Lung (tissue), 12 donors: ENCODE data around the gene KRTAP4-1. TPM values are rescaled to one million over a fixed set of nuclear protein-coding genes. Genes with fewer than 3 reads are reported as not detected.

Experiments used
- ATAC-seq: fragments of 200-7000 bp; cut with Tn5 transposase; one replicate; pipeline ENCODE4 v1.9.1; 2020; ENCODE audit warnings: moderate number of reproducible peaks; ENCODE audit not compliant: insufficient read depth, low FRiP score
- DNase-seq, 3 donors: peaks; one replicate each; pipeline ENCODE4 v3.0.0-alpha.2; 2013 to 2017
- H3K27ac ChIP-seq, 2 donors: one replicate each; pipeline ENCODE4 v1.5.1; 2013; ENCODE audit warnings: mild to moderate bottlenecking in 2 of 2, moderate library complexity in 2 of 2, control low read depth in 1 of 2, inconsistent platforms in 1 of 2, low read depth in 1 of 2, low read length in 1 of 2
- H3K27me3 ChIP-seq, 3 donors: one replicate each; pipeline ENCODE4 v1.5.1; 2013; ENCODE audit warnings: low read length in 2 of 3; ENCODE audit not compliant: control insufficient read depth in 3 of 3, insufficient read depth in 3 of 3
- H3K36me3 ChIP-seq, 4 donors: one replicate each; pipeline ENCODE4 v1.5.1; 2013; ENCODE audit warnings: low read length in 4 of 4, mild to moderate bottlenecking in 1 of 4, moderate library complexity in 1 of 4; ENCODE audit not compliant: control insufficient read depth in 4 of 4, insufficient read depth in 4 of 4
- H3K4me1 ChIP-seq, 5 donors: one replicate each; pipeline ENCODE4 v1.5.1; 2013; ENCODE audit warnings: low read length in 5 of 5, mild to moderate bottlenecking in 2 of 5, moderate library complexity in 1 of 5; ENCODE audit not compliant: control insufficient read depth in 5 of 5, insufficient read depth in 5 of 5
- H3K4me3 ChIP-seq: one replicate; pipeline ENCODE4 v1.5.1; 2013; ENCODE audit warnings: mild to moderate bottlenecking, control low read depth, moderate library complexity
- H3K9ac ChIP-seq, 2 donors: one replicate each; pipeline ENCODE4 v1.5.1; 2013; ENCODE audit warnings: low read length in 2 of 2, control low read depth in 1 of 2; ENCODE audit not compliant: insufficient read depth in 1 of 2
- H3K9me3 ChIP-seq, 4 donors: one replicate each; pipeline ENCODE4 v1.5.1; 2013; ENCODE audit warnings: low read length in 3 of 4, mild to moderate bottlenecking in 1 of 4, moderate library complexity in 1 of 4; ENCODE audit not compliant: control insufficient read depth in 4 of 4, insufficient read depth in 3 of 4
- WGBS, 2 donors: extraction: QIAGEN DNeasy Blood & Tissue Kit; methylation state at CpG; one replicate each; pipeline ENCODE4 v1.1.7; 2013; 5-methylcytosine and 5-hydroxymethylcytosine counted together
- polyA plus RNA-seq, 2 donors: library from polyadenylated mRNA; stranded (reverse); fragments of 200-250 nt; gene quantifications; one replicate each; pipeline ENCODE4 v1.2.1, GENCODE V29; 2013
- total RNA-seq, 2 donors: library from RNA; depleted of rRNA in 1 of 2; stranded (reverse); fragments of >200 nt in 1 of 2; gene quantifications; one replicate each; pipeline ENCODE4 v1.2.1, GENCODE V29; 2014 to 2021
- TF ChIP-seq, protein P1 (sequence below): IDR thresholded peaks from 2 replicates; pipeline ENCODE4 v1.5.1; 2012; ENCODE audit warnings: mild to moderate bottlenecking; ENCODE audit errors: control extremely low read depth, extremely low read depth
- donor health status: control.
- donor health status: control.
- donor health status: Bipolar disorder and iron deficiency.
- donor health status: healthy.
- donor health status: DM: yes; HTN: yes; CAD: no.

Gene KRTAP4-1
- total and polyA plus RNA-seq, 4 donors, result not detected

GRCh38 chr17:41176744-41177387, 7.8 kb downstream of the KRTAP4-1 start:
- Histone ChIP-seq H3K4me3 (no peak overlapping the region), H3K27ac (no peak overlapping the region), H3K36me3 (no peaks in the 10 kb centered on the region), H3K9ac (no peak overlapping the region), H3K9me3 (peaks cover 0 to 5% (median 0%) of the 10 kb centered on the region in 4 donors), H3K27me3 (no peaks in the 10 kb centered on the region), H3K4me1 (no peaks in the 10 kb centered on the region)
- TF ChIP-seq, protein P1, sequence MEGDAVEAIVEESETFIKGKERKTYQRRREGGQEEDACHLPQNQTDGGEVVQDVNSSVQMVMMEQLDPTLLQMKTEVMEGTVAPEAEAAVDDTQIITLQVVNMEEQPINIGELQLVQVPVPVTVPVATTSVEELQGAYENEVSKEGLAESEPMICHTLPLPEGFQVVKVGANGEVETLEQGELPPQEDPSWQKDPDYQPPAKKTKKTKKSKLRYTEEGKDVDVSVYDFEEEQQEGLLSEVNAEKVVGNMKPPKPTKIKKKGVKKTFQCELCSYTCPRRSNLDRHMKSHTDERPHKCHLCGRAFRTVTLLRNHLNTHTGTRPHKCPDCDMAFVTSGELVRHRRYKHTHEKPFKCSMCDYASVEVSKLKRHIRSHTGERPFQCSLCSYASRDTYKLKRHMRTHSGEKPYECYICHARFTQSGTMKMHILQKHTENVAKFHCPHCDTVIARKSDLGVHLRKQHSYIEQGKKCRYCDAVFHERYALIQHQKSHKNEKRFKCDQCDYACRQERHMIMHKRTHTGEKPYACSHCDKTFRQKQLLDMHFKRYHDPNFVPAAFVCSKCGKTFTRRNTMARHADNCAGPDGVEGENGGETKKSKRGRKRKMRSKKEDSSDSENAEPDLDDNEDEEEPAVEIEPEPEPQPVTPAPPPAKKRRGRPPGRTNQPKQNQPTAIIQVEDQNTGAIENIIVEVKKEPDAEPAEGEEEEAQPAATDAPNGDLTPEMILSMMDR, result no peak
- ATAC-seq, result no peak
- WGBS, 2 donors, result 79 to 87% methylated on average over 3 of the region's 3 CpGs
- DNase-seq, result no peak

- Histone ChIP-seq H3K27me3 (no peaks in the 10 kb centered on the region), H3K27ac (no peak overlapping the region), H3K9ac (no peak overlapping the region), H3K4me3 (no peak overlapping the region), H3K4me1 (no peaks in the 10 kb centered on the region), H3K36me3 (no peaks in the 10 kb centered on the region), H3K9me3 (peaks cover 0 to 5% (median 0%) of the 10 kb centered on the region in 4 donors)
- no peak for ATAC-seq
- TF ChIP-seq, protein P1, result no peak
- WGBS, 2 donors, result 81 to 91% methylated on average over 2 of the region's 2 CpGs
- no peak for DNase-seq
Measured at GRCh38 chr17:41171886-41172285, 12.8 kb downstream of the KRTAP4-1 start.

DNA sequence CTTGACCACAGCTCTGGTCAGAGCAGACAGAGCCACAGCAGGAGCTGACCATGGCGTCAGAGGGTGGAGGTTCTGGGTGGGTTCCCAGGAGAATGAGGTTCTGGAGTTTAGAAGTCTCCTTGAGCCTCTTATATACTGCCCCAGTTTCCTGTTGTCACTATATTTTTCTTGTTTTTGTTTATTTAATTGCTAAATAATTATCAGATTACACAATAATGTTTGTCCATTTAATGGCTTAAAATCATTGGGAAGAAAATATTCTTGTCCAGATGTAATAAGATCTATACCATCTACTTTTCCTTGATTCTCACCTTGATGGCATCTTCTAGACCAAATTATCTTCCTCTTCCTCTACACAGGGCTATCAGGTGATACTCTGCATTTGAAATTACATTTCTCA, 16.6 kb downstream of the KRTAP4-1 start, which contains the start of gene KRTAP4-3:
Gene KRTAP4-3, minus strand, starts transcription at position 101 of the 400 bp plus-strand sequence. Its CDS starts 49 bp downstream, at position 52.
- Histone ChIP-seq H3K4me3 (no peak within 1 kb of the TSS), H3K9me3 (peaks cover 0 to 4% (median 0%) of the 10 kb centered on the region in 4 donors), H3K4me1 (no peaks in the 10 kb centered on the region), H3K9ac (no peak within 1 kb of the TSS), H3K36me3 (no peaks in the 10 kb centered on the region), H3K27me3 (no peaks in the 10 kb centered on the region), H3K27ac (no peak within 1 kb of the TSS)
- 88% methylated on average over 1 of the region's 1 CpG for WGBS, 2 donors
- TF ChIP-seq, protein P1, result no peak
- DNase-seq (no peak), ATAC-seq (no peak)
